ENCODE results near the gene ZKSCAN2.

ZKSCAN2 gene

GRCh38 chr16:25256695-25257469 is 763 bp downstream of the ZKSCAN2 start:
- Mint-ChIP-seq H3K4me3 (peak overlapping the region; percentile 94), H3K4me1 (peaks cover 62% of the 10 kb centered on the region), H3K36me3 (no peaks in the 10 kb centered on the region)

DNA sequence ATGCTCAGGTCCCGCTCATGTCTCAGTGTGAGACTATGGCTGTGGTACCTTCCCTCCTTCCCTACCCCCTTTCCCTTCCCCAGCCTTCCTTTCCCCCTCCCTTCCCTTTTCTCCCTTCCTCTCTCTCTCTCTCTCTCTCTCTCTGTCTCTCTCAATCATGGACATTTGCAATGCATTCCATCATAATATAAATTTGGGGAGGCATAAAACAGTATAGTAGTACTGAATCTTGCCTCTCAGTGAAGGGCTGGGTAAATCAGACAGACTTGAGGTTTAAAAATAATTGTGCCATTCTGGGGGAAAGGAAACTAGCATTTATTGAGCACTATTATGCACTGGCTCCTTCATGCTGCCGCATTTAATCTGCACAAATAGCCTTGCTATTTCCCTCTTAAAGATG is 4.3 kb downstream of the ZKSCAN2 start:
- no peak overlapping the region for H3K27ac Mint-ChIP-seq
- H3K4me1 Mint-ChIP-seq: peaks cover 34% of the 10 kb centered on the region
- no peaks in the 10 kb centered on the region for H3K27me3 Mint-ChIP-seq
- peaks cover 12% of the 10 kb centered on the region for H3K36me3 Mint-ChIP-seq
- no peak overlapping the region for H3K4me3 Mint-ChIP-seq
- no peaks in the 10 kb centered on the region for H3K9me3 Mint-ChIP-seq

More at GRCh38 chr16:25256695-25257469, 763 bp downstream of the ZKSCAN2 start:
- H3K27me3 Mint-ChIP-seq: no peaks in the 10 kb centered on the region
- peak overlapping the region; percentile 96 for H3K27ac Mint-ChIP-seq
- no peaks in the 10 kb centered on the region for H3K9me3 Mint-ChIP-seq

- Mint-ChIP-seq H3K36me3 (peaks cover 27% of the 10 kb centered on the region), H3K4me1 (peaks cover 15% of the 10 kb centered on the region), H3K9me3 (no peaks in the 10 kb centered on the region), H3K27me3 (no peaks in the 10 kb centered on the region), H3K4me3 (no peak overlapping the region), H3K27ac (no peak overlapping the region)
Measured at GRCh38 chr16:25250467-25250866, 7.2 kb downstream of the ZKSCAN2 start.

- Mint-ChIP-seq H3K4me1 (no peaks in the 10 kb centered on the region), H3K4me3 (no peak overlapping the region), H3K9me3 (no peaks in the 10 kb centered on the region), H3K27me3 (no peaks in the 10 kb centered on the region), H3K27ac (no peak overlapping the region), H3K36me3 (peaks cover 4% of the 10 kb centered on the region)
Measured at GRCh38 chr16:25235991-25236390, 21.7 kb downstream of the ZKSCAN2 start.

DNA sequence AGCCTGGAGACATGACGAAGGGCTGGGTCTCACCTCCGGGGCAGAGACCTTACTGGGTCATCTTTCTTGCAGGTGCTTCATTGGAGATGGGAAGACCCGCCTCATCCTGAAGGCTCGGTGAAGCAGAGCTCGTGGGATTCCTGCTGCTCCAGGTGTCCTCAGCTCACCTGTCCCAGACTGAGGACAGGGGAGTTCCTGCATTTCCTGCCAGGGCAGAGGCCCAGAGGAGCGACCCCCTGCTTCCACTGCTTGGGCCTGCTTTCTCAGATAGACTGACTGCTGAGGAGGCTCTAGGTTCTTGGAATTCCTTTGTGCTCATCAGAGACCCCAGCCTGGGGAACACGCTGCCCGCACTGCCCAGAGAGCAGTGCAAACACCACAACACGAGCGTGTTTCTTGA is 29.3 kb downstream of the ZKSCAN2 start:
- Mint-ChIP-seq H3K36me3 (no peaks in the 10 kb centered on the region), H3K27me3 (no peaks in the 10 kb centered on the region), H3K4me1 (no peaks in the 10 kb centered on the region), H3K4me3 (no peak overlapping the region), H3K27ac (no peak overlapping the region), H3K9me3 (no peaks in the 10 kb centered on the region)

DNA sequence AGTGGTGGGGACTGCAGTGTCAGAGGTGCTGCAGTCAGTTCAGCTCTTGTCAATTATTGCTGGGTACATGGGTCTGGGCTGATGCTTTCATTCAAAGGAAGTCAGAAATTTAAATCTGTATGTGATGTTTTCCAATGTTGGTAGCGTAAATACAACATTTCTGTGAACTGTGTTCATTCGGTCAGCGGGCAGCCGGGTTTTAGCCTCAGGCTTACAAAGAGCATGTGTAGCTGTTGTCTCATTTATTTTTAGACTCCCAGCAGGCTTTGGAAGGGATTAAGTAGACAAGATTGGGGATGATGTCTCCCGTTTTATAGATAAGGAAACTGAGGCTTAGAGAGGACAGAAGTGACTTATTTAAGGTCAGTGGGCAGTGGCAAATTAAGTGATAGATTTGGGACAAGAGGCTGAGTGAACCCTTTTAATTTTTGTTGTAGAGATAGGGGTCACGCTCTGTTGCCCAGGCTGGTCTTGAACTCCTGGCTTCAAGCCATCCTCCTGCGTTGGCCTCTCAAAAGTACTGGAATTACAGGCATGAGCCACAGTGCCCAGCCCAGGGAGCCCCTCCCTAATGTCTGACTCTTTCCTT is 32.8 kb downstream of the ZKSCAN2 start:
- Mint-ChIP-seq H3K27ac (no peak overlapping the region), H3K9me3 (no peaks in the 10 kb centered on the region)

DNA sequence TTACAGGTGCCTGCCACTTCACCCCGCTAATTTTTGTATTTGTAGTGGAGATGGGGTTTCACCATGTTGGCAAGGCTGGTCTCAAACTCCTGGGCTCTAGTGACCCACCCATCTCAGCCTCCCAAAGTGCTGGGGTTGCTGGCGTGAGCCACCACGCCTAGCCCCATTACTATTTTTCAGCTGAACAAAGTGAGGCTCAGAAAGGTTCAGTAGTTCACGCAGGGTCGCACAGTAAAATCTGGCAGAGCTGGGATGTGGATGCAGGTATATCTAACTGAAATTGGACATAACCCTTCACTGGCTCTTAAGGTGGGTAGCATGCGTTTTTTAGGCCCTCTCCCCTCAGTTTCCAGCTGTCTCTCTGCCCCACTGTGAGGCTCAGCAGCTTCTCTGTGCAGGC is 33.7 kb downstream of the ZKSCAN2 start:
- no peaks in the 10 kb centered on the region for H3K4me1 Mint-ChIP-seq
- no peaks in the 10 kb centered on the region for H3K36me3 Mint-ChIP-seq
- H3K27ac Mint-ChIP-seq: no peak overlapping the region

More for the DNA sequence above, 32.8 kb downstream of the ZKSCAN2 start:
- H3K36me3 Mint-ChIP-seq: no peaks in the 10 kb centered on the region
- no peaks in the 10 kb centered on the region for H3K27me3 Mint-ChIP-seq
- no peaks in the 10 kb centered on the region for H3K4me1 Mint-ChIP-seq
- no peak overlapping the region for H3K4me3 Mint-ChIP-seq

GRCh38 chr16:25222959-25223358 is 34.7 kb downstream of the ZKSCAN2 start:
- no peaks in the 10 kb centered on the region for H3K4me1 Mint-ChIP-seq
- H3K36me3 Mint-ChIP-seq: no peaks in the 10 kb centered on the region
- no peaks in the 10 kb centered on the region for H3K9me3 Mint-ChIP-seq
- no peak overlapping the region for H3K27ac Mint-ChIP-seq
- no peaks in the 10 kb centered on the region for H3K27me3 Mint-ChIP-seq
- no peak overlapping the region for H3K4me3 Mint-ChIP-seq

More for the DNA sequence above, 33.7 kb downstream of the ZKSCAN2 start:
- Mint-ChIP-seq H3K27me3 (no peaks in the 10 kb centered on the region), H3K4me3 (no peak overlapping the region), H3K9me3 (no peaks in the 10 kb centered on the region)

- Mint-ChIP-seq H3K27ac (no peak overlapping the region), H3K4me3 (no peak overlapping the region), H3K9me3 (no peaks in the 10 kb centered on the region), H3K36me3 (peaks cover 1% of the 10 kb centered on the region), H3K4me1 (no peaks in the 10 kb centered on the region), H3K27me3 (no peaks in the 10 kb centered on the region)
Measured at GRCh38 chr16:25219070-25219737, 38.4 kb downstream of the ZKSCAN2 start.

GRCh38 chr16:25217921-25218320 is 39.7 kb downstream of the ZKSCAN2 start:
- Mint-ChIP-seq H3K9me3 (no peaks in the 10 kb centered on the region), H3K27me3 (no peaks in the 10 kb centered on the region), H3K4me3 (no peak overlapping the region), H3K4me1 (no peaks in the 10 kb centered on the region), H3K36me3 (peaks cover 1% of the 10 kb centered on the region), H3K27ac (no peak overlapping the region)

DNA sequence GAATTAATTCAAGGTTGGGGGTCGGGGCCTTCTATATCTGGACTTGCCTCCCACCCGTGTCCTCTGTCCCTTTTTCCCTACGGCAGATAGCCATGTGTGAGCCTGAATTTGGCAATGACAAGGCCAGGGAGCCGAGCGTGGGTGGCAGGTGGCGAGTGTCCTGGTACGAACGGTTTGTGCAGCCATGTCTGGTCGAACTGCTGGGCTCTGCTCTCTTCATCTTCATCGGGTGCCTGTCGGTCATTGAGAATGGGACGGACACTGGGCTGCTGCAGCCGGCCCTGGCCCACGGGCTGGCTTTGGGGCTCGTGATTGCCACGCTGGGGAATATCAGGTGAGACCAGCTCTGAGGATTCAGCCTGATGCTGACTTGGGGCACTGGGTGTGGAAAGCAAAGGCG is 40.5 kb downstream of the ZKSCAN2 start:
- peaks cover 1% of the 10 kb centered on the region for H3K36me3 Mint-ChIP-seq
- H3K27me3 Mint-ChIP-seq: no peaks in the 10 kb centered on the region
- H3K4me3 Mint-ChIP-seq: no peak overlapping the region
- H3K4me1 Mint-ChIP-seq: no peaks in the 10 kb centered on the region
- H3K27ac Mint-ChIP-seq: no peak overlapping the region
- no peaks in the 10 kb centered on the region for H3K9me3 Mint-ChIP-seq

- H3K9me3 Mint-ChIP-seq: no peaks in the 10 kb centered on the region
- no peaks in the 10 kb centered on the region for H3K27me3 Mint-ChIP-seq
- no peak overlapping the region for H3K27ac Mint-ChIP-seq
- no peak overlapping the region for H3K4me3 Mint-ChIP-seq
- H3K4me1 Mint-ChIP-seq: no peaks in the 10 kb centered on the region
- peaks cover 1% of the 10 kb centered on the region for H3K36me3 Mint-ChIP-seq
Measured at GRCh38 chr16:25213709-25214397, 43.8 kb downstream of the ZKSCAN2 start.

DNA sequence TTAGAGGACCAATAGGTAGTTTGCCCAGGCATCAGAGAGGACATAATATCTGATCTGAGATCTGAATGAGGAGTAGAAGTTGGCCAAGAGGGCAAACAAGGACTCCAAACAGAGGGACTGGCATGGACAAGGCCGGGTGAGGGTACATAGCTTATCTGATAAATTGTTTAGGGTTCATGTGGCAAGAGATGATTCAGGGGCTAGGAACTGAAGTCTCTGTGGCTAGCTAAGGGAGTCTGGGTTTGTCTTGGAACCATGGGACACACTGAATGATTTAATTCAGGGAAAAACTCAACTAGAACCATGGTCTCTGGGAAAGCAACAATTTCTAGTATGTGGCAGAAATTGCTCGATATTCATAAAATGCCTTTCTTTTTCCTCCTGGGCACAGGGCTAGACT is 45.0 kb downstream of the ZKSCAN2 start:
- Mint-ChIP-seq H3K36me3 (peaks cover 1% of the 10 kb centered on the region), H3K9me3 (no peaks in the 10 kb centered on the region), H3K4me3 (no peak overlapping the region), H3K4me1 (no peaks in the 10 kb centered on the region), H3K27me3 (no peaks in the 10 kb centered on the region), H3K27ac (no peak overlapping the region)

- H3K9me3 Mint-ChIP-seq: no peaks in the 10 kb centered on the region
- no peaks in the 10 kb centered on the region for H3K4me1 Mint-ChIP-seq
- H3K27ac Mint-ChIP-seq: no peak overlapping the region
- no peaks in the 10 kb centered on the region for H3K27me3 Mint-ChIP-seq
- H3K4me3 Mint-ChIP-seq: no peak overlapping the region
- peaks cover 1% of the 10 kb centered on the region for H3K36me3 Mint-ChIP-seq
Measured at GRCh38 chr16:25210758-25211157, 46.9 kb downstream of the ZKSCAN2 start.

GRCh38 chr16:25199457-25199856 is 58.2 kb downstream of the ZKSCAN2 start:
- H3K27ac Mint-ChIP-seq: no peak overlapping the region
- no peaks in the 10 kb centered on the region for H3K9me3 Mint-ChIP-seq
- H3K36me3 Mint-ChIP-seq: no peaks in the 10 kb centered on the region
- H3K27me3 Mint-ChIP-seq: no peaks in the 10 kb centered on the region
- H3K4me1 Mint-ChIP-seq: no peaks in the 10 kb centered on the region
- no peak overlapping the region for H3K4me3 Mint-ChIP-seq

GRCh38 chr16:25198021-25198420 is 59.6 kb downstream of the ZKSCAN2 start:
- Mint-ChIP-seq H3K27me3 (no peaks in the 10 kb centered on the region), H3K9me3 (no peaks in the 10 kb centered on the region), H3K4me3 (no peak overlapping the region), H3K27ac (no peak overlapping the region), H3K4me1 (no peaks in the 10 kb centered on the region), H3K36me3 (no peaks in the 10 kb centered on the region)

All from activated naive CD4-positive, alpha-beta T cell treated with anti-CD3 and anti-CD28 coated beads, Interleukin-2, amount 50 U/mL, for 24 hours (primary cell).